HepG2 (cell line): ENCODE results near the gene IL1B. TPM values are rescaled to one million over a fixed set of nuclear protein-coding genes. Genes with fewer than 3 reads are reported as not detected.

ENCODE experiments used
- ATAC-seq: fragments of 200-7000 bp; cut with Tn5 transposase; 3 replicates; pipeline ENCODE4 v1.9.1; 2020; ENCODE audit warnings: mild to moderate bottlenecking, moderate library complexity
- BruUV-seq: library from RNA; stranded (reverse); fragments of 400-500 nt; replicated peaks from 2 replicates; lab custom pipeline; 2021; lab: Mats Ljungman, UMichigan
- CTCF ChIA-PET: fragments of 300-600 bp; formaldehyde crosslinking; extraction: SDS; loops from one replicate; lab custom pipeline; 2021; ENCODE audit warnings: low total read pairs, inconsistent platforms, low intra/inter-chr PET ratio; lab: Yijun Ruan, JAX
- POLR2A ChIA-PET: fragments of 350-600 bp; sonication (Branson Sonifier 250); formaldehyde crosslinking; loops from one replicate; lab custom pipeline; 2020; ENCODE audit warnings: antibody characterized with exemption, inconsistent platforms; lab: Yijun Ruan, JAX
- DNase-seq: peaks from one replicate; pipeline ENCODE4 v3.0.0-alpha.2; 2015; ENCODE audit warnings: low spot score
- FAIRE-seq: peaks from 3 replicates; lab custom pipeline; 2011; peaks lifted over from hg19 to GRCh38; lab: Jason Lieb, UNC
- H2AFZ ChIP-seq: one replicate; pipeline ENCODE4 v1.6.1; 2011; ENCODE audit warnings: low read length, inconsistent platforms
- H3K27ac ChIP-seq: fragments of 300-600 bp; 3 replicates; pipeline ENCODE4 v1.8.0; 2011; ENCODE audit warnings: mixed run types, mild to moderate bottlenecking, mixed read lengths, low read length, inconsistent platforms; ENCODE audit not compliant: insufficient read depth; ENCODE audit errors: extremely low read length
- H3K27me3 ChIP-seq, 2 experiments: fragments of 200-600 bp in 1 of 2; 2 replicates in 1 of 2; 3 replicates in 1 of 2; pipeline versions ENCODE4 v1.6.0 to v1.8.0; 2011; ENCODE audit warnings: low read length in 2 of 2, mild to moderate bottlenecking in 2 of 2, moderate library complexity in 2 of 2, inconsistent platforms in 1 of 2; ENCODE audit not compliant: insufficient read depth in 2 of 2, control insufficient read depth in 1 of 2
- H3K36me3 ChIP-seq, 2 experiments: fragments of 200-600 bp in 1 of 2; replicated peaks in 1 of 2; 2 replicates in 1 of 2; 3 replicates in 1 of 2; pipeline versions ENCODE4 v1.5.1 to v1.8.0; 2011; ENCODE audit warnings: low read length in 2 of 2, inconsistent platforms in 1 of 2; ENCODE audit not compliant: insufficient read depth in 2 of 2, control insufficient read depth in 1 of 2
- H3K4me1 ChIP-seq: 2 replicates; pipeline ENCODE4 v1.5.1; 2012; ENCODE audit warnings: low read length, inconsistent platforms; ENCODE audit not compliant: insufficient read depth
- H3K4me2 ChIP-seq: 2 replicates; pipeline ENCODE4 v1.6.0; 2011; ENCODE audit warnings: low read depth, low read length, inconsistent platforms
- H3K4me3 ChIP-seq, 3 experiments: fragments of 200-600 bp in 1 of 3; sonication (generic), shearing (Covaris generic) in 1 of 3; replicated peaks in 1 of 3; 2 replicates each; pipeline ENCODE4 v1.5.1; 2011 to 2016; ENCODE audit warnings: low read length in 3 of 3, inconsistent platforms in 2 of 3, low read depth in 2 of 3, mild to moderate bottlenecking in 2 of 3, control low read depth in 1 of 3, mixed read lengths in 1 of 3; ENCODE audit not compliant: insufficient read depth in 1 of 3
- H3K79me2 ChIP-seq: one replicate; pipeline ENCODE4 v1.6.1; 2011; ENCODE audit warnings: low read length, inconsistent platforms; ENCODE audit not compliant: insufficient read depth
- H3K9ac ChIP-seq: 2 replicates; pipeline ENCODE4 v1.6.0; 2011; ENCODE audit warnings: mild to moderate bottlenecking, low read depth, low read length, inconsistent platforms; ENCODE audit not compliant: insufficient read depth
- H3K9me3 ChIP-seq: 2 replicates; pipeline ENCODE4 v1.5.1; 2012; ENCODE audit warnings: mild to moderate bottlenecking, low read length
- H4K20me1 ChIP-seq: 2 replicates; pipeline ENCODE4 v1.6.0; 2011; ENCODE audit warnings: inconsistent platforms, mild to moderate bottlenecking, low read length, moderate library complexity; ENCODE audit not compliant: insufficient read depth
- AHDC1 ChIP-seq: sonication (generic); formaldehyde crosslinking; IDR thresholded peaks from 2 replicates; pipeline ENCODE4 v1.5.1; 2020; ENCODE audit warnings: mild to moderate bottlenecking, missing genetic modification reagents, borderline replicate concordance
- ZBTB38 ChIP-seq: sonication (generic); formaldehyde crosslinking; IDR thresholded peaks from 2 replicates; pipeline ENCODE4 v1.5.1; 2020; ENCODE audit warnings: mild to moderate bottlenecking, missing genetic modification reagents
- ZNF263 ChIP-seq: sonication (generic); formaldehyde crosslinking; IDR thresholded peaks from 2 replicates; pipeline ENCODE4 v1.4.0; 2020; ENCODE audit warnings: missing genetic modification reagents
- ZNF570 ChIP-seq: sonication (generic); formaldehyde crosslinking; IDR thresholded peaks from 2 replicates; pipeline ENCODE4 v1.4.0; 2020; ENCODE audit warnings: mild to moderate bottlenecking, missing genetic modification reagents, borderline replicate concordance
- WGBS: methylation state at CpG from one replicate; pipeline ENCODE4 v1.1.6; 2017; ENCODE audit warnings: low lambda C conversion rate; 5-methylcytosine and 5-hydroxymethylcytosine counted together
- in situ Hi-C: cut with HindIII; loops from 2 replicates; pipeline ENCODE4 v1.10.0; 2017; ENCODE audit warnings: low pct_unique_long_range_greater_than_20kb; ENCODE audit not compliant: extremely low pct_ligation_motif_present
- intact Hi-C: fragments of 100-400 bp; cut with micrococcal nuclease; formaldehyde crosslinking; loops from one replicate; pipeline ENCODE4 v1.10.0; 2022; ENCODE audit not compliant: unreplicated experiment
- polyA plus RNA-seq, 8 experiments: library from polyadenylated mRNA; depleted of rRNA in 3 of 8; stranded (reverse) in 7 of 8; unstranded in 1 of 8; fragments of >200 nt; fragmentation: Illumina TruSeq in 4 of 8; extraction: Trizol in 4 of 8; gene quantifications; 2 replicates each; pipeline versions ENCODE4 v1.2.1 to v1.2.3, GENCODE V29; 2011 to 2016; ENCODE audit warnings: low read depth in 4 of 8, missing spikeins in 1 of 8, mixed read lengths in 1 of 8; ENCODE audit not compliant: insufficient read depth in 1 of 8
- total RNA-seq, 5 experiments: library from RNA; depleted of rRNA; stranded (reverse); fragments of >200 nt; fragmentation: Illumina TruSeq; extraction: Trizol; gene quantifications; 2 replicates each; pipeline ENCODE4 v1.2.3, GENCODE V29; 2016; ENCODE audit warnings: low read depth in 1 of 5

The IL1B gene
- total and polyA plus RNA-seq, 2 of the 13 experiments (the other 11 are each of a cell fraction or from before 2014, with no cell fraction given), result 0.18 TPM; not detected in 1

- no TSS peak for BruUV-seq
- Histone ChIP-seq H3K4me1 (peaks cover 38% of the 10 kb centered on the region), H3K4me2 (no peak overlapping the region), H2AFZ (no peak overlapping the region), H4K20me1 (no peaks in the 10 kb centered on the region), H3K27ac (no peak overlapping the region), H3K9ac (no peak overlapping the region), H3K4me3 (no peak overlapping the region), H3K27me3 (no peaks in the 10 kb centered on the region), H3K79me2 (no peaks in the 10 kb centered on the region), H3K36me3 (no peaks in the 10 kb centered on the region), H3K9me3 (no peaks in the 10 kb centered on the region)
- ChIA-PET CTCF (no interaction called here), POLR2A (no interaction called here)
- no peak for TF ChIP-seq AHDC1 (CRISPR knock-in tag)
- no peak for TF ChIP-seq ZNF570 (CRISPR knock-in tag)
- no peak for TF ChIP-seq ZBTB38
- TF ChIP-seq ZNF263, result no peak
- intact Hi-C loops, result no loop called here
- DNase-seq (no peak), FAIRE-seq (no peak), ATAC-seq (no peak)
- in situ Hi-C loops, result no loop called here
- 0% methylated on average over 1 of the region's 1 CpG for WGBS
These were observed 40.1 kb downstream of the IL1B start for GRCh38 chr2:112796486-112796885.
